ENCODE measurements around the gene NTNG2.

NTNG2 gene, protein sequence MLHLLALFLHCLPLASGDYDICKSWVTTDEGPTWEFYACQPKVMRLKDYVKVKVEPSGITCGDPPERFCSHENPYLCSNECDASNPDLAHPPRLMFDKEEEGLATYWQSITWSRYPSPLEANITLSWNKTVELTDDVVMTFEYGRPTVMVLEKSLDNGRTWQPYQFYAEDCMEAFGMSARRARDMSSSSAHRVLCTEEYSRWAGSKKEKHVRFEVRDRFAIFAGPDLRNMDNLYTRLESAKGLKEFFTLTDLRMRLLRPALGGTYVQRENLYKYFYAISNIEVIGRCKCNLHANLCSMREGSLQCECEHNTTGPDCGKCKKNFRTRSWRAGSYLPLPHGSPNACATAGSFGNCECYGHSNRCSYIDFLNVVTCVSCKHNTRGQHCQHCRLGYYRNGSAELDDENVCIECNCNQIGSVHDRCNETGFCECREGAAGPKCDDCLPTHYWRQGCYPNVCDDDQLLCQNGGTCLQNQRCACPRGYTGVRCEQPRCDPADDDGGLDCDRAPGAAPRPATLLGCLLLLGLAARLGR

DNA sequence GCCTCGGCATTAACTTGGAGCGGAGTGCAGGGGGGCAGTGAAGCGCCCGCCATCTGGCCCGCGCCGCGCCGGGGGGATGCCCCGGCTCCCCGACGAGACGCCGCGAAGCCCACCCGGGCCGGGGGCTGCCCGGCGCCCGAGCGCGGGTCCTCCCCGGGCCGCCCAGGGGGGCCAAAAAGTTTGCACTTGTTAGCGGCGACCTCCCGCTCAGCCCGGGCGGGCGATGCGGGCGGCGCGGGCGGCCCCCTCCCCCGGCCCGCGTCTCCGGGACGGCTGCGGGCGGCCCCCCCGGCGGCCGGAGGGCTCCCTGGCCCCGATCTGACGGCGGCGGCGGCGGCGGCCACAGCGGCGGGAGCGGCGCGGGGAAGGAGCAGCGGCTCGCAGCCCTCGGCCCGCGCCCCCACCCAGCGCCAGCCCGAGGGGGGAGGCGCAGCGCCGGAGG lies at the start of gene NTNG2:
Gene NTNG2, plus strand, starts transcription at position 316 of the 442 bp plus-strand sequence. CDS start 4,774 bp downstream, outside the sequence.
- H3K36me3 ChIP-seq (ENCODE audit: control insufficient read depth, insufficient read depth, low read length), result no peaks in the 10 kb centered on the region
- no peaks in the 10 kb centered on the region for H3K4me1 ChIP-seq
- peak within 1 kb of the TSS; percentile 79 for H3K4me2 ChIP-seq (ENCODE audit: low read length)
- H3K9me3 ChIP-seq (ENCODE audit: control insufficient read depth, low read length), result no peaks in the 10 kb centered on the region
- H2AFZ ChIP-seq, result peak within 1 kb of the TSS; percentile 72
- H3K9ac ChIP-seq, result no peak within 1 kb of the TSS
- TF ChIP-seq, protein P1, sequence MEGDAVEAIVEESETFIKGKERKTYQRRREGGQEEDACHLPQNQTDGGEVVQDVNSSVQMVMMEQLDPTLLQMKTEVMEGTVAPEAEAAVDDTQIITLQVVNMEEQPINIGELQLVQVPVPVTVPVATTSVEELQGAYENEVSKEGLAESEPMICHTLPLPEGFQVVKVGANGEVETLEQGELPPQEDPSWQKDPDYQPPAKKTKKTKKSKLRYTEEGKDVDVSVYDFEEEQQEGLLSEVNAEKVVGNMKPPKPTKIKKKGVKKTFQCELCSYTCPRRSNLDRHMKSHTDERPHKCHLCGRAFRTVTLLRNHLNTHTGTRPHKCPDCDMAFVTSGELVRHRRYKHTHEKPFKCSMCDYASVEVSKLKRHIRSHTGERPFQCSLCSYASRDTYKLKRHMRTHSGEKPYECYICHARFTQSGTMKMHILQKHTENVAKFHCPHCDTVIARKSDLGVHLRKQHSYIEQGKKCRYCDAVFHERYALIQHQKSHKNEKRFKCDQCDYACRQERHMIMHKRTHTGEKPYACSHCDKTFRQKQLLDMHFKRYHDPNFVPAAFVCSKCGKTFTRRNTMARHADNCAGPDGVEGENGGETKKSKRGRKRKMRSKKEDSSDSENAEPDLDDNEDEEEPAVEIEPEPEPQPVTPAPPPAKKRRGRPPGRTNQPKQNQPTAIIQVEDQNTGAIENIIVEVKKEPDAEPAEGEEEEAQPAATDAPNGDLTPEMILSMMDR (IDR thresholded peaks at IDR 0.05), result no peak
- H3K4me3 ChIP-seq (ENCODE audit: low read depth, low read length), result peak within 1 kb of the TSS; percentile 57
- no peaks in the 10 kb centered on the region for H3K79me2 ChIP-seq
- no peaks in the 10 kb centered on the region for H3K27me3 ChIP-seq (ENCODE audit: control insufficient read depth, insufficient read depth, low read length)
- peak within 1 kb of the TSS; percentile 57 for H3K27ac ChIP-seq

DNA sequence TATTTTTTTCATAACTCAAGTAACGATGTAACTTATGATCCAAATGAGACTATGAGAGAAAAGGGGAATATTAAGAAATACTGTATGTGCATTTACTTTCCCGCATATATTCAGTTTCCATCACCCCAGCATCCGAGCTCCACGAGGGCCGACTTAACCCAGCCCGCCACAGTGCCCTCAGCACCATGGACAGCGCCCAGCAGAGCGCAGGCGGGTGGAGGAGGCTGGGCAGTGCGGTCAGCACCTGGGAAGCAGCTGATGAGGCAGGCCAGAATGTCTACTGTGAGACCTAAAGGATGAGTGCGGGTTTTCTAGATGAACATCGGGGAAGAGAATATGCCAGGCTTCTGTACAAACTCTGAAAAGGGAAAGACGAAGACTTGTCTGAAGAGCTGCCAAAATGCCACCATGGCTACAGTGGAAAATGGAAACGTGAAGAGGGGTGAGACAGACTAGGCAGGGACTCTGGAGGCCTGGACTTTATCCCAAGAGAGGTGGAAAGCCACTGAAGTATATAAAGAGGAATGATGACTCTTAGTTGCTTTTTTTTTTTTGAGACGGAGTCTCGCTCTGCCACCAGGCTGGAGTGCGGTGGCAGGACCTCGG lies 47.7 kb upstream of the NTNG2 start:
- no peaks in the 10 kb centered on the region for H3K9me3 ChIP-seq (ENCODE audit: control insufficient read depth, low read length)
- H3K27me3 ChIP-seq (ENCODE audit: control insufficient read depth, insufficient read depth, low read length), result no peaks in the 10 kb centered on the region
- no peak overlapping the region for H3K4me2 ChIP-seq (ENCODE audit: low read length)
- H2AFZ ChIP-seq, result no peak overlapping the region
- H3K79me2 ChIP-seq, result no peaks in the 10 kb centered on the region
- TF ChIP-seq, protein P1 (IDR thresholded peaks at IDR 0.05), result no peak
- H3K27ac ChIP-seq, result no peak overlapping the region
- H3K4me1 ChIP-seq, result no peaks in the 10 kb centered on the region
- no peaks in the 10 kb centered on the region for H3K36me3 ChIP-seq (ENCODE audit: control insufficient read depth, insufficient read depth, low read length)
- no peak overlapping the region for H3K4me3 ChIP-seq (ENCODE audit: low read depth, low read length)
- no peak overlapping the region for H3K9ac ChIP-seq

DNA sequence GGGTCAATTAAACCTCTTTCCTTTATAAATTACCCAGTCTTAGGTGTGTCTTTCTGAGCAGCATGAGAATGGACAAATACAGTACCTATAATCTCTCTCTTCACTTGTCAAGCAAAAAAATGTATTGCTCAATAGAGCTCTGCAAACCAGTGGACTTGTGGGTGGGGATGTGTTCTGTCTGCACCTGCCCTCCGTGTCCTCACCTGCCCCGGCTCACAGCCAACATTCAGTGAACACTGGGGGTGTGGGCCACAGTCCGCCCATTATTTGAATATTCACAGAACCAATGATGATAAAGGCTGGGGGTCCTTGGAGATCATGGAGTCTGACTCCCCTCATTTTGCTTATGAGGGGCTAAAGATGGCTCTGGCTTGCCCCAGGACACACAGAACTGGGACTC lies 45.3 kb upstream of the NTNG2 start:
- Histone ChIP-seq H3K9ac (no peak overlapping the region), H3K27me3 (ENCODE audit: control insufficient read depth, insufficient read depth, low read length) (no peaks in the 10 kb centered on the region), H3K9me3 (ENCODE audit: control insufficient read depth, low read length) (no peaks in the 10 kb centered on the region), H3K27ac (no peak overlapping the region), H3K4me2 (ENCODE audit: low read length) (no peak overlapping the region), H2AFZ (no peak overlapping the region), H3K4me1 (no peaks in the 10 kb centered on the region), H3K79me2 (no peaks in the 10 kb centered on the region), H3K4me3 (ENCODE audit: low read depth, low read length) (no peak overlapping the region), H3K36me3 (ENCODE audit: control insufficient read depth, insufficient read depth, low read length) (no peaks in the 10 kb centered on the region)
- TF ChIP-seq, protein P1 (IDR thresholded peaks at IDR 0.05), result no peak

DNA sequence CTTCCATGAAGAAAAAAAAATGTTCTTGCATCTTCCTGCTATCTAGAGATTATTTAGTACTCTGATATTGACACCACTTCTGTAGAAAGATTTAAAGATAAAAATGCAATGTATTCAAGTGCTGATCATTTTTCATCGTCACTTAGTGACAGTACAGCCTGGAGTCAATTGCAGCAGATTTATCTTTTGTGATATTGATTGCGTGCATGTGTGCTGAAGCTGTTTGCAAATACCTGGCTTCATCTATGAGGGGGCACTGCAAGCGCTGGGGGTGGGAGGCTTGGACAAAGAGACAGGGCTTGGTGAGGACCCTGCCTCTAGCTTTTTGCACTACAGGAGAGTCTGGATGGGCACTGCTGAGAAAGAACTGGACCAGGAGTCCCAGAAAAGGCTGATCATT lies 44.2 kb upstream of the NTNG2 start:
- TF ChIP-seq, protein P1 (IDR thresholded peaks at IDR 0.05), result no peak
- H3K27ac ChIP-seq, result no peak overlapping the region
- no peaks in the 10 kb centered on the region for H3K27me3 ChIP-seq (ENCODE audit: control insufficient read depth, insufficient read depth, low read length)
- H3K36me3 ChIP-seq (ENCODE audit: control insufficient read depth, insufficient read depth, low read length), result no peaks in the 10 kb centered on the region
- no peak overlapping the region for H3K4me2 ChIP-seq (ENCODE audit: low read length)
- H2AFZ ChIP-seq, result no peak overlapping the region
- H3K9me3 ChIP-seq (ENCODE audit: control insufficient read depth, low read length), result no peaks in the 10 kb centered on the region
- no peak overlapping the region for H3K9ac ChIP-seq
- no peaks in the 10 kb centered on the region for H3K79me2 ChIP-seq
- H3K4me1 ChIP-seq, result no peaks in the 10 kb centered on the region
- H3K4me3 ChIP-seq (ENCODE audit: low read depth, low read length), result no peak overlapping the region
